A549 (cell line): ENCODE data around the gene CD47. TPM values are rescaled to one million over a fixed set of nuclear protein-coding genes. Genes with fewer than 3 reads are reported as not detected.

Experiments
- ATAC-seq, 2 experiments: fragments of 200-7000 bp in 1 of 2; fragments of >200 bp in 1 of 2; cut with Nextera tagmentation in 1 of 2; cut with Tn5 transposase in 1 of 2; 3 replicates each; pipeline versions ENCODE4 v1.8.0 to v1.9.1; 2018 to 2020; ENCODE audit warnings: mild to moderate bottlenecking in 1 of 2, moderate library complexity in 1 of 2
- CTCF ChIA-PET: fragments of 300-600 bp; sonication (Branson Sonifier 250); formaldehyde crosslinking; extraction: SDS; loops from one replicate; lab custom pipeline; 2021; ENCODE audit warnings: antibody characterized with exemption, inconsistent platforms; lab: Yijun Ruan, JAX
- POLR2A ChIA-PET: fragments of 350-600 bp; formaldehyde crosslinking; extraction: SDS; loops from one replicate; lab custom pipeline; 2021; ENCODE audit warnings: antibody characterized with exemption, inconsistent platforms; lab: Yijun Ruan, JAX
- DNase-seq, 2 experiments: peaks; one replicate each; pipeline versions ENCODE4 v3.0.0 to v3.0.0-alpha.2; 2011 to 2016; ENCODE audit warnings: low read depth in 1 of 2, low spot score in 1 of 2
- FAIRE-seq: peaks from 2 replicates; lab custom pipeline; 2011; peaks lifted over from hg19 to GRCh38; lab: Jason Lieb, UNC
- H3K27ac ChIP-seq, 2 experiments: fragments of >200 bp; sonication (Bioruptor Twin); formaldehyde crosslinking; 3 replicates each; pipeline ENCODE4 v1.5.1; 2016 to 2017
- H3K4me1 ChIP-seq: fragments of >200 bp; sonication (Bioruptor Twin); formaldehyde crosslinking; 3 replicates; pipeline ENCODE4 v1.6.1; 2016
- H3K4me2 ChIP-seq: fragments of >200 bp; sonication (Bioruptor Twin); formaldehyde crosslinking; 3 replicates; pipeline ENCODE4 v1.6.1; 2016
- H3K4me3 ChIP-seq: fragments of >200 bp; sonication (Bioruptor Twin); formaldehyde crosslinking; 3 replicates; pipeline ENCODE4 v1.5.1; 2016
- H3K9me3 ChIP-seq: fragments of >200 bp; sonication (Bioruptor Twin); formaldehyde crosslinking; 3 replicates; pipeline ENCODE4 v1.6.1; 2016
- BHLHE40 ChIP-seq: IDR thresholded peaks from 2 replicates; pipeline ENCODE4 v1.6.1; 2012; ENCODE audit warnings: low read depth, low read length, inconsistent platforms
- CBX8 ChIP-seq: fragments of 200-600 bp; sonication (generic); IDR thresholded peaks from 2 replicates; pipeline ENCODE4 v1.6.1; 2016
- CEBPB ChIP-seq, 2 experiments: fragments of >200 bp in 1 of 2; sonication (Bioruptor Twin) in 1 of 2; formaldehyde crosslinking in 1 of 2; IDR thresholded peaks; 2 replicates each; pipeline ENCODE4 v1.6.1; 2012 to 2016
- E2F6 ChIP-seq: IDR thresholded peaks from 2 replicates; pipeline ENCODE4 v1.6.1; 2012; ENCODE audit warnings: low read depth, borderline replicate concordance
- ELK1 ChIP-seq: fragments of 150-350 bp; IDR thresholded peaks from 2 replicates; pipeline ENCODE4 v1.6.1; 2014; ENCODE audit warnings: low read depth, mild to moderate bottlenecking, low read length
- ESRRA ChIP-seq: fragments of 150-350 bp; IDR thresholded peaks from 2 replicates; pipeline ENCODE4 v1.6.1; 2014; ENCODE audit warnings: mild to moderate bottlenecking, low read length, borderline replicate concordance
- FOSL2 ChIP-seq, 2 experiments: fragments of 450-650 bp in 1 of 2; fragments of >200 bp in 1 of 2; sonication (Bioruptor Twin) in 1 of 2; formaldehyde crosslinking; IDR thresholded peaks; 2 replicates each; pipeline versions ENCODE4 v1.5.0 to v1.6.1; 2016 to 2020; ENCODE audit warnings: mild to moderate bottlenecking in 1 of 2, moderate library complexity in 1 of 2
- HDAC2 ChIP-seq: fragments of 200-600 bp; sonication (generic); IDR thresholded peaks from 2 replicates; pipeline ENCODE4 v1.6.1; 2016
- HEYL ChIP-seq: fragments of 250-450 bp; sonication (Bioruptor Pico); IDR thresholded peaks from 2 replicates; pipeline ENCODE4 v1.8.0; 2021; ENCODE audit warnings: mild to moderate bottlenecking, moderate library complexity
- HMGXB4 ChIP-seq: fragments of 250-450 bp; sonication (Bioruptor Pico); IDR thresholded peaks from 2 replicates; pipeline ENCODE4 v1.5.0; 2021; ENCODE audit warnings: mild to moderate bottlenecking, moderate library complexity, borderline replicate concordance
- JUNB ChIP-seq: fragments of >200 bp; sonication (Bioruptor Twin); formaldehyde crosslinking; IDR thresholded peaks from 2 replicates; pipeline ENCODE4 v1.6.1; 2016
- KDM1A ChIP-seq: fragments of 200-600 bp; sonication (generic); IDR thresholded peaks from 2 replicates; pipeline ENCODE4 v1.6.1; 2016; ENCODE audit warnings: low read depth, mild to moderate bottlenecking
- KDM5A ChIP-seq: fragments of 200-600 bp; sonication (generic); IDR thresholded peaks from 2 replicates; pipeline ENCODE4 v1.6.1; 2016; ENCODE audit warnings: antibody characterized with exemption, mild to moderate bottlenecking
- MAZ ChIP-seq: fragments of 150-350 bp; IDR thresholded peaks from 2 replicates; pipeline ENCODE4 v1.6.1; 2014; ENCODE audit warnings: antibody characterized with exemption, low read depth, low read length, borderline replicate concordance
- NFE2L2 ChIP-seq: fragments of 150-350 bp; conservative IDR thresholded peaks from 2 replicates; pipeline ENCODE4 v1.6.1; 2014; ENCODE audit warnings: low read length
- NPAS2 ChIP-seq: fragments of 250-450 bp; sonication (Bioruptor Pico); IDR thresholded peaks from 2 replicates; pipeline ENCODE4 v1.8.0; 2022; ENCODE audit warnings: mild to moderate bottlenecking, moderate library complexity, borderline replicate concordance
- NR3C1 ChIP-seq: fragments of >200 bp; sonication (Bioruptor Twin); formaldehyde crosslinking; IDR thresholded peaks from 3 replicates; pipeline ENCODE4 v1.6.1; 2017
- POLR2A ChIP-seq: IDR thresholded peaks from 2 replicates; pipeline ENCODE4 v1.6.1; 2012; ENCODE audit warnings: mild to moderate bottlenecking, low read length
- RARB ChIP-seq: fragments of 250-450 bp; sonication (Bioruptor Pico); IDR thresholded peaks from 2 replicates; pipeline ENCODE4 v1.8.0; 2021; ENCODE audit warnings: mild to moderate bottlenecking, moderate library complexity
- RCOR1 ChIP-seq: fragments of 150-350 bp; IDR thresholded peaks from 2 replicates; pipeline ENCODE4 v1.6.1; 2014; ENCODE audit warnings: antibody characterized with exemption, low read length, low read depth
- SREBF2 ChIP-seq: fragments of 450-650 bp; IDR thresholded peaks from 2 replicates; pipeline ENCODE4 v1.6.1; 2014; ENCODE audit warnings: mild to moderate bottlenecking, moderate library complexity
- TFCP2L1 ChIP-seq: fragments of 250-450 bp; sonication (Bioruptor Pico); IDR thresholded peaks from 2 replicates; pipeline ENCODE4 v1.5.0; 2021; ENCODE audit warnings: mild to moderate bottlenecking
- WGBS: methylation state at CpG from one replicate; pipeline ENCODE4 v1.1.6; 2017; ENCODE audit errors: missing lambda C conversion rate; 5-methylcytosine and 5-hydroxymethylcytosine counted together
- polyA plus RNA-seq, 4 experiments: library from polyadenylated mRNA; depleted of rRNA in 3 of 4; stranded (reverse); fragments of >200 nt; fragmentation: RNase III in 1 of 4; extraction: RNeasy Plus Mini Kit Qiagen cat#74134 plus additional on column Dnase treatment in 1 of 4; gene quantifications; 2 replicates in 3 of 4; 3 replicates in 1 of 4; pipeline ENCODE4 v1.2.3, GENCODE V29; 2011 to 2017
- TF ChIP-seq, protein P1 (sequence below): fragments of >200 bp; sonication (Bioruptor Twin); formaldehyde crosslinking; IDR thresholded peaks from 2 replicates; pipeline ENCODE4 v1.6.1; 2016
- TF ChIP-seq, protein P2 (sequence below): fragments of 450-650 bp; IDR thresholded peaks from 2 replicates; pipeline ENCODE4 v1.6.1; 2014; ENCODE audit warnings: antibody characterized with exemption

Gene CD47
- polyA plus RNA-seq, 2 of the 4 experiments (the other 2 are of a cell fraction): 31.0 to 35.9 TPM

DNA sequence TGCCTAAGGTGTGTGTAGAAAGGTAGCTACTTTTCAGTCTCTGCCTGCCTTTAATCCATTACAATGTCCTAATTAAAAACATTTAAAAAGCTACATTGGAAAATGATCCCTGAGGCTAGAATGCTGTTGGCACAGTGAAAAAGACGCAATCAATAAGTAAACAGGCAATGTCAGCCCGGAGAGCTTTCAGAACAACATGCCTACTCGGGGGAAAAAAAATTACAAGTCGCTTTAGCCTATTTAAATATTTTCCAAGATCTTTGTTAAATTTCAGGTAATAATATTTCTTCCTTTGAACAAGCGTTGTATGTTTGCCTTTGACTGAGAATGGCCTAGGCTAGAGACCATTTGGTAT, 46.6 kb upstream of the CD47 start (continued):
- TF ChIP-seq CEBPB (IDR thresholded peaks at IDR 0.05) (no peak), JUNB (no peak)

- Histone ChIP-seq H3K27ac (no peak overlapping the region), H3K9me3 (no peaks in the 10 kb centered on the region), H3K4me2 (no peak overlapping the region), H3K4me3 (no peak overlapping the region), H3K4me1 (peaks cover 16% of the 10 kb centered on the region)
- DNase-seq (no peak), ATAC-seq (no peak), FAIRE-seq (no peak)
- ChIA-PET CTCF (interaction anchor here (0.9 kb wide), 1 partner anchor 209 kb away, joined by 3 read pairs; no protein-coding TSS in a partner anchor), POLR2A (no interaction called here)
- 84% methylated on average over 11 of the region's 13 CpGs for WGBS
- no peak for TF ChIP-seq HMGXB4 (CRISPR knock-in tag)
- TF ChIP-seq KDM5A: no peak
- TF ChIP-seq ESRRA: no peak
- no peak for TF ChIP-seq BHLHE40
- TF ChIP-seq HEYL (CRISPR knock-in tag): no peak
- TF ChIP-seq, protein P1, sequence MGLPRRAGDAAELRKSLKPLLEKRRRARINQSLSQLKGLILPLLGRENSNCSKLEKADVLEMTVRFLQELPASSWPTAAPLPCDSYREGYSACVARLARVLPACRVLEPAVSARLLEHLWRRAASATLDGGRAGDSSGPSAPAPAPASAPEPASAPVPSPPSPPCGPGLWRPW: no peak
- TF ChIP-seq RCOR1: no peak
- TF ChIP-seq FOSL2 (IDR thresholded peaks at IDR 0.05): no peak
- no peak for TF ChIP-seq FOSL2 (CRISPR knock-in tag; IDR thresholded peaks at IDR 0.05)
- no peak for TF ChIP-seq RARB
Measured at GRCh38 chr3:108136561-108137459, 46.0 kb upstream of the CD47 start.

DNA sequence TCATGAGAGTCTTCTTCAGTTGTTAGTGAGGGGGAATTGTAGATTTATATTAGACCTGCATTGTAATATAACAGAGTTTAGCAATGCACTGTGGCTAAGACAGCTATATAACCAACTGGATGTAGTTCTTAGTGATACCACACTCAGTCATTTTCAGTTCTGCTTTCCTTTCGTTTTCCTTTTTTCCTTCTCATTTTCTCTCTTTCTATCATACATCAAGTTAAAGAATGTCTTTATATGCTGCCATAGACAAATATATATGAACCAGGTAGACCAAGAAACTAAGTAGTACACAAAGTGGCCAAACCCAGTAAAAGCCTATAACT, 43.7 kb upstream of the CD47 start:
- no peak for DNase-seq
- Histone ChIP-seq H3K4me1 (peaks cover 28% of the 10 kb centered on the region), H3K27ac (no peak overlapping the region), H3K4me2 (no peak overlapping the region), H3K4me3 (no peak overlapping the region), H3K9me3 (no peaks in the 10 kb centered on the region)
- ChIA-PET POLR2A (no interaction called here), CTCF (no interaction called here)
- no peak for FAIRE-seq
- 70% methylated on average over 1 of the region's 1 CpG for whole genome bisulfite sequencing
- no peak for ATAC-seq
- no peak for TF ChIP-seq TFCP2L1 (CRISPR knock-in tag)
- TF ChIP-seq, protein P1: no peak
- TF ChIP-seq NFE2L2: no peak
- no peak for TF ChIP-seq SREBF2
- no peak for TF ChIP-seq CBX8
- no peak for TF ChIP-seq NPAS2 (CRISPR knock-in tag)
- TF ChIP-seq, protein P2, sequence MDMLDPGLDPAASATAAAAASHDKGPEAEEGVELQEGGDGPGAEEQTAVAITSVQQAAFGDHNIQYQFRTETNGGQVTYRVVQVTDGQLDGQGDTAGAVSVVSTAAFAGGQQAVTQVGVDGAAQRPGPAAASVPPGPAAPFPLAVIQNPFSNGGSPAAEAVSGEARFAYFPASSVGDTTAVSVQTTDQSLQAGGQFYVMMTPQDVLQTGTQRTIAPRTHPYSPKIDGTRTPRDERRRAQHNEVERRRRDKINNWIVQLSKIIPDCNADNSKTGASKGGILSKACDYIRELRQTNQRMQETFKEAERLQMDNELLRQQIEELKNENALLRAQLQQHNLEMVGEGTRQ: no peak
- TF ChIP-seq E2F6: no peak
- no peak for TF ChIP-seq HEYL (CRISPR knock-in tag)
- no peak for TF ChIP-seq KDM1A
- no peak for TF ChIP-seq POLR2A
- no peak for TF ChIP-seq HDAC2
- TF ChIP-seq ELK1: no peak
- no peak for TF ChIP-seq NR3C1
- TF ChIP-seq RARB: no peak
- TF ChIP-seq MAZ: no peak
